Panc1 (cell line): ENCODE measurements around the gene LRP3. TPM values are rescaled to one million over a fixed set of nuclear protein-coding genes. Genes with fewer than 3 reads are reported as not detected.

Experiments
- ATAC-seq: fragments of 200-7000 bp; cut with Tn5 transposase; 2 replicates; pipeline ENCODE4 v1.9.1; 2020; ENCODE audit warnings: mild to moderate bottlenecking, moderate library complexity
- BruUV-seq: library from RNA; stranded (reverse); fragments of 400-500 nt; replicated peaks from 2 replicates; lab custom pipeline; 2021; lab: Mats Ljungman, UMichigan
- CTCF ChIA-PET: fragments of 300-600 bp; sonication (Branson Sonifier 250); formaldehyde crosslinking; loops from one replicate; lab custom pipeline; 2022; ENCODE audit warnings: antibody characterized with exemption; lab: Charles Lee
- POLR2A ChIA-PET: fragments of 300-600 bp; sonication (Branson Sonifier 250); formaldehyde crosslinking; loops from one replicate; lab custom pipeline; 2022; ENCODE audit warnings: antibody characterized with exemption; lab: Charles Lee
- DNase-seq: peaks from one replicate; pipeline ENCODE4 v3.0.0-alpha.2; 2010; ENCODE audit warnings: low read depth, low spot score
- H3K27ac ChIP-seq: 2 replicates; pipeline ENCODE4 v1.5.1; 2011; ENCODE audit warnings: mild to moderate bottlenecking, low read length, inconsistent platforms
- H3K27me3 ChIP-seq: fragments of 200-500 bp; sonication (Bioruptor generic); 2 replicates; pipeline ENCODE4 v1.6.0; 2014; ENCODE audit warnings: low read length, inconsistent platforms; ENCODE audit not compliant: control insufficient read depth, insufficient read depth
- H3K36me3 ChIP-seq: fragments of 200-500 bp; sonication (Bioruptor generic); 2 replicates; pipeline ENCODE4 v1.5.1; 2014; ENCODE audit warnings: inconsistent platforms, mild to moderate bottlenecking, low read length, moderate library complexity; ENCODE audit not compliant: control insufficient read depth, insufficient read depth
- H3K4me1 ChIP-seq: 2 replicates; pipeline ENCODE4 v1.5.1; 2011; ENCODE audit warnings: inconsistent platforms, mild to moderate bottlenecking, low read length, moderate library complexity; ENCODE audit not compliant: control insufficient read depth, insufficient read depth
- H3K4me3 ChIP-seq, 2 experiments: 2 replicates each; pipeline ENCODE4 v1.5.1; 2011 to 2012; ENCODE audit warnings: low read depth in 2 of 2, low read length in 2 of 2, mild to moderate bottlenecking in 2 of 2, inconsistent platforms in 1 of 2, moderate library complexity in 1 of 2
- H3K9me3 ChIP-seq: fragments of 200-500 bp; sonication (Bioruptor generic); 2 replicates; pipeline ENCODE4 v1.5.1; 2014; ENCODE audit warnings: low read depth, mild to moderate bottlenecking, inconsistent platforms, low read length, moderate library complexity; ENCODE audit not compliant: control insufficient read depth, insufficient read depth
- POLR2AphosphoS5 ChIP-seq: IDR thresholded peaks from 2 replicates; pipeline ENCODE4 v1.6.1; 2012; ENCODE audit warnings: mild to moderate bottlenecking, low read depth, low read length, moderate library complexity
- SIN3A ChIP-seq: IDR thresholded peaks from 2 replicates; pipeline ENCODE4 v1.6.1; 2012; ENCODE audit warnings: low read depth, mild to moderate bottlenecking, low read length, moderate library complexity, borderline replicate concordance; ENCODE audit not compliant: insufficient read depth
- TCF7L2 ChIP-seq: IDR thresholded peaks from 2 replicates; pipeline ENCODE4 v1.6.1; 2011; ENCODE audit warnings: mild to moderate bottlenecking, low read depth, low read length, inconsistent platforms
- in situ Hi-C: cut with HindIII; loops from 2 replicates; pipeline ENCODE4 v1.10.0; 2016; ENCODE audit warnings: low sequenced_read_pairs, low pct_unique_long_range_greater_than_20kb
- intact Hi-C: fragments of 100-400 bp; cut with micrococcal nuclease; formaldehyde crosslinking; loops from one replicate; pipeline ENCODE4 v1.10.0; 2022; ENCODE audit not compliant: unreplicated experiment
- total RNA-seq: library from RNA; stranded (reverse); gene quantifications from one replicate; pipeline ENCODE4 v1.2.1, GENCODE V29; 2021; ENCODE audit not compliant: unreplicated experiment
- TF ChIP-seq, protein P1 (sequence below), 2 experiments: IDR thresholded peaks; 2 replicates each; pipeline ENCODE4 v1.6.1; 2011 to 2012; ENCODE audit warnings: low read depth in 2 of 2, control low read depth in 1 of 2, low read length in 1 of 2, mild to moderate bottlenecking in 1 of 2, moderate library complexity in 1 of 2; ENCODE audit not compliant: insufficient read depth in 1 of 2
- TF ChIP-seq, protein P2 (sequence below): fragments of 450-650 bp; IDR thresholded peaks from 2 replicates; pipeline ENCODE4 v1.5.1; 2017; ENCODE audit warnings: mild to moderate bottlenecking

LRP3 gene
- total RNA-seq, 1 experiment from 2014 or later: 28.6 TPM

DNA sequence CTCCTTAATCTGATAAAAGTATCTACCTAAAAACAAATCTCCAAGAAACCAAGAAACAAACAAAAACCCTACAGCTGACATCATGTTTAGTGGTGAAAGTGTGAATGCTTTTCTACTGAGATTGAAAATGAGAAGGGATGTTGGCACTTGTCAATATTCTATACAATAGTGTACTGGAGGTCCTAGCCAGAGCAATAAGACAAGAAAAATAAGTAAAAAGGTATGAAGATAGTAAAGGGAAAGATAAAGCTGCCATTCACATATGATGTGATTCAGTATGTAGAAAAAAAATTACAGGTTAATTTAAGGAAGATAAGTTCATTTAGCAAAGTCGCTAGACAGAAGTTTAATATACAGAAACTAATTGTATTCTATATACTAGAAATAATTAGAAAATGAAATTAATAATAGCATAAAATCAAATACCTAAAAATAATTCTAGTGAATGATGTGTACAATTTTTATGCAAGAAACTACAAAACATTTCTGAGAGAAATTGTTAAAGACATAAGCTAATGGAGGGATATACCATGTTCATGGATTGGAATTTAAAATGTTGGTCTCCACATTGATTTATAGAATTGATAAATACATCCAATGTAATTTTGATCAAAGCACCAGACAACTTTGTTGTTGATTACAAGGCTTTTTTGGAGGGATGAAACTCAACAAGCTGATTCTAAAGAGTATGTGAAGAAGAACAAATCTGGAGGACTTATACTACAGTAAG lies 33.9 kb downstream of the LRP3 start:
- no peak overlapping the region for H3K27ac ChIP-seq
- ATAC-seq (no peak), DNase-seq (no peak)
- H3K4me3 ChIP-seq: no peak overlapping the region
- BruUV-seq: no TSS peak
- no peaks in the 10 kb centered on the region for H3K36me3 ChIP-seq
- peaks cover 15% of the 10 kb centered on the region for H3K9me3 ChIP-seq
- POLR2A ChIA-PET: no interaction called here
- no peaks in the 10 kb centered on the region for H3K4me1 ChIP-seq
- in situ Hi-C loops (no loop called here), intact Hi-C loops (no loop called here)
- peaks cover 16% of the 10 kb centered on the region for H3K27me3 ChIP-seq
- TF ChIP-seq, protein P1, sequence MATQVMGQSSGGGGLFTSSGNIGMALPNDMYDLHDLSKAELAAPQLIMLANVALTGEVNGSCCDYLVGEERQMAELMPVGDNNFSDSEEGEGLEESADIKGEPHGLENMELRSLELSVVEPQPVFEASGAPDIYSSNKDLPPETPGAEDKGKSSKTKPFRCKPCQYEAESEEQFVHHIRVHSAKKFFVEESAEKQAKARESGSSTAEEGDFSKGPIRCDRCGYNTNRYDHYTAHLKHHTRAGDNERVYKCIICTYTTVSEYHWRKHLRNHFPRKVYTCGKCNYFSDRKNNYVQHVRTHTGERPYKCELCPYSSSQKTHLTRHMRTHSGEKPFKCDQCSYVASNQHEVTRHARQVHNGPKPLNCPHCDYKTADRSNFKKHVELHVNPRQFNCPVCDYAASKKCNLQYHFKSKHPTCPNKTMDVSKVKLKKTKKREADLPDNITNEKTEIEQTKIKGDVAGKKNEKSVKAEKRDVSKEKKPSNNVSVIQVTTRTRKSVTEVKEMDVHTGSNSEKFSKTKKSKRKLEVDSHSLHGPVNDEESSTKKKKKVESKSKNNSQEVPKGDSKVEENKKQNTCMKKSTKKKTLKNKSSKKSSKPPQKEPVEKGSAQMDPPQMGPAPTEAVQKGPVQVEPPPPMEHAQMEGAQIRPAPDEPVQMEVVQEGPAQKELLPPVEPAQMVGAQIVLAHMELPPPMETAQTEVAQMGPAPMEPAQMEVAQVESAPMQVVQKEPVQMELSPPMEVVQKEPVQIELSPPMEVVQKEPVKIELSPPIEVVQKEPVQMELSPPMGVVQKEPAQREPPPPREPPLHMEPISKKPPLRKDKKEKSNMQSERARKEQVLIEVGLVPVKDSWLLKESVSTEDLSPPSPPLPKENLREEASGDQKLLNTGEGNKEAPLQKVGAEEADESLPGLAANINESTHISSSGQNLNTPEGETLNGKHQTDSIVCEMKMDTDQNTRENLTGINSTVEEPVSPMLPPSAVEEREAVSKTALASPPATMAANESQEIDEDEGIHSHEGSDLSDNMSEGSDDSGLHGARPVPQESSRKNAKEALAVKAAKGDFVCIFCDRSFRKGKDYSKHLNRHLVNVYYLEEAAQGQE (IDR thresholded peaks at IDR 0.05; ENCODE audit: insufficient read depth in 1 of 2, low read depth in 2 of 2, low read length in 1 of 2): no peak
- TF ChIP-seq, protein P2, sequence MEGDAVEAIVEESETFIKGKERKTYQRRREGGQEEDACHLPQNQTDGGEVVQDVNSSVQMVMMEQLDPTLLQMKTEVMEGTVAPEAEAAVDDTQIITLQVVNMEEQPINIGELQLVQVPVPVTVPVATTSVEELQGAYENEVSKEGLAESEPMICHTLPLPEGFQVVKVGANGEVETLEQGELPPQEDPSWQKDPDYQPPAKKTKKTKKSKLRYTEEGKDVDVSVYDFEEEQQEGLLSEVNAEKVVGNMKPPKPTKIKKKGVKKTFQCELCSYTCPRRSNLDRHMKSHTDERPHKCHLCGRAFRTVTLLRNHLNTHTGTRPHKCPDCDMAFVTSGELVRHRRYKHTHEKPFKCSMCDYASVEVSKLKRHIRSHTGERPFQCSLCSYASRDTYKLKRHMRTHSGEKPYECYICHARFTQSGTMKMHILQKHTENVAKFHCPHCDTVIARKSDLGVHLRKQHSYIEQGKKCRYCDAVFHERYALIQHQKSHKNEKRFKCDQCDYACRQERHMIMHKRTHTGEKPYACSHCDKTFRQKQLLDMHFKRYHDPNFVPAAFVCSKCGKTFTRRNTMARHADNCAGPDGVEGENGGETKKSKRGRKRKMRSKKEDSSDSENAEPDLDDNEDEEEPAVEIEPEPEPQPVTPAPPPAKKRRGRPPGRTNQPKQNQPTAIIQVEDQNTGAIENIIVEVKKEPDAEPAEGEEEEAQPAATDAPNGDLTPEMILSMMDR: no peak
- no peak for TF ChIP-seq POLR2AphosphoS5
- TF ChIP-seq TCF7L2: no peak
- TF ChIP-seq SIN3A: no peak
- CTCF ChIA-PET: no interaction called here

DNA sequence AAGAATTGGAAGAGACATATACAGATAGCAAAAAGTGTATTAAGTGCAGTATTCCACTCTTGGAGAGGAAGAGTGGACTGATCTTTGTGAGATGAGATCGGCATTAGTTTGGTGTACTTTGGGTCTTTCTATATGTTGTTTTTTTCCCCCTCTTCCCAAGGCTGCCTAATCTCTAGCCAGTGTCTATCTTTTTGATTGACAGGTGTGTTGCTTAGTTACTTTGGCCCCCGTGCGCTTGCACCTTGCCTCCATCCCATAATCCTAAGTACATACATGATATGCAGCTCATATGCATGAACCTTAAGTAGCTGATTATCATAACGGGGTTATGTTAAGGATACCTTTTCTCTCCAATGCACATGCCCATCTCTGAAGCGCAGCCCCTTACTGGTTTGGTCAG lies 35.8 kb downstream of the LRP3 start:
- Histone ChIP-seq H3K27me3 (peaks cover 16% of the 10 kb centered on the region), H3K4me3 (no peak overlapping the region), H3K9me3 (peaks cover 15% of the 10 kb centered on the region), H3K27ac (no peak overlapping the region), H3K4me1 (no peaks in the 10 kb centered on the region), H3K36me3 (no peaks in the 10 kb centered on the region)
- no peak for DNase-seq
- intact Hi-C loops (no loop called here), in situ Hi-C loops (no loop called here)
- BruUV-seq: no TSS peak
- ChIA-PET CTCF (no interaction called here), POLR2A (no interaction called here)
- TF ChIP-seq, protein P2: no peak
- TF ChIP-seq, protein P1 (IDR thresholded peaks at IDR 0.05; ENCODE audit: insufficient read depth in 1 of 2, low read depth in 2 of 2, low read length in 1 of 2): no peak
- TF ChIP-seq TCF7L2 (no peak), POLR2AphosphoS5 (no peak), SIN3A (no peak)
- no peak for ATAC-seq
